ENCODE measurements around the gene MGRN1. TPM values are rescaled to one million over a fixed set of nuclear protein-coding genes. Genes with fewer than 3 reads are reported as not detected.

The MGRN1 gene
- total RNA-seq, 3 donors from 2014 or later (not counting 1 experiment from before 2014, with no cell fraction given): 102 to 106 (median 105) TPM

GRCh38 chr16:4636196-4636595 lies 11.6 kb downstream of the MGRN1 start:
- Mint-ChIP-seq H3K4me3 (no peak overlapping the region), H3K27me3 (ENCODE audit: low read depth in 2 of 2) (no peaks in the 10 kb centered on the region), H3K9me3 (no peaks in the 10 kb centered on the region), H3K36me3 (no peaks in the 10 kb centered on the region), H3K4me1 (peaks cover 24 to 34% of the 10 kb centered on the region in 2 donors), H3K27ac (no peak overlapping the region)
- Histone ChIP-seq H3K4me3 (ENCODE audit: low read length) (no peak overlapping the region), H3K36me3 (ENCODE audit: control insufficient read depth, insufficient read depth, low read length) (peaks cover 8% of the 10 kb centered on the region), H3K27me3 (ENCODE audit: control insufficient read depth, insufficient read depth, low read length) (no peaks in the 10 kb centered on the region), H3K4me1 (ENCODE audit: control insufficient read depth, insufficient read depth, low read length) (peaks cover 13% of the 10 kb centered on the region), H3K9me3 (ENCODE audit: control insufficient read depth, insufficient read depth, low read length) (no peaks in the 10 kb centered on the region), H3K27ac (ENCODE audit: low read length) (no peak overlapping the region)
- intact Hi-C loops (cut with micrococcal nuclease): no loop called here
- TF ChIP-seq, protein P1, sequence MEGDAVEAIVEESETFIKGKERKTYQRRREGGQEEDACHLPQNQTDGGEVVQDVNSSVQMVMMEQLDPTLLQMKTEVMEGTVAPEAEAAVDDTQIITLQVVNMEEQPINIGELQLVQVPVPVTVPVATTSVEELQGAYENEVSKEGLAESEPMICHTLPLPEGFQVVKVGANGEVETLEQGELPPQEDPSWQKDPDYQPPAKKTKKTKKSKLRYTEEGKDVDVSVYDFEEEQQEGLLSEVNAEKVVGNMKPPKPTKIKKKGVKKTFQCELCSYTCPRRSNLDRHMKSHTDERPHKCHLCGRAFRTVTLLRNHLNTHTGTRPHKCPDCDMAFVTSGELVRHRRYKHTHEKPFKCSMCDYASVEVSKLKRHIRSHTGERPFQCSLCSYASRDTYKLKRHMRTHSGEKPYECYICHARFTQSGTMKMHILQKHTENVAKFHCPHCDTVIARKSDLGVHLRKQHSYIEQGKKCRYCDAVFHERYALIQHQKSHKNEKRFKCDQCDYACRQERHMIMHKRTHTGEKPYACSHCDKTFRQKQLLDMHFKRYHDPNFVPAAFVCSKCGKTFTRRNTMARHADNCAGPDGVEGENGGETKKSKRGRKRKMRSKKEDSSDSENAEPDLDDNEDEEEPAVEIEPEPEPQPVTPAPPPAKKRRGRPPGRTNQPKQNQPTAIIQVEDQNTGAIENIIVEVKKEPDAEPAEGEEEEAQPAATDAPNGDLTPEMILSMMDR (IDR thresholded peaks at IDR 0.05): no peak
- no peak for DNase-seq
- no peak for ATAC-seq
- 97% methylated on average over 13 of the region's 13 CpGs for WGBS (ENCODE audit: insufficient coverage)

GRCh38 chr16:4637501-4638166 lies 13.0 kb downstream of the MGRN1 start:
- peak overlapping the region in 1 of 2 donors; percentile 26 for H3K27ac Mint-ChIP-seq
- WGBS (ENCODE audit: insufficient coverage): 96% methylated on average over 21 of the region's 21 CpGs
- H3K36me3 ChIP-seq (ENCODE audit: control insufficient read depth, insufficient read depth, low read length): peaks cover 8% of the 10 kb centered on the region

GRCh38 chr16:4639899-4640509 lies 15.4 kb downstream of the MGRN1 start:
- intact Hi-C loops (cut with micrococcal nuclease): no loop called here
- WGBS (ENCODE audit: insufficient coverage): 87% methylated on average over 27 of the region's 27 CpGs
- Histone ChIP-seq H3K4me1 (ENCODE audit: control insufficient read depth, insufficient read depth, low read length) (peaks cover 18% of the 10 kb centered on the region), H3K27me3 (ENCODE audit: control insufficient read depth, insufficient read depth, low read length) (no peaks in the 10 kb centered on the region), H3K9me3 (ENCODE audit: control insufficient read depth, insufficient read depth, low read length) (no peaks in the 10 kb centered on the region), H3K4me3 (ENCODE audit: low read length) (no peak overlapping the region), H3K27ac (ENCODE audit: low read length) (peak overlapping the region; percentile 17), H3K36me3 (ENCODE audit: control insufficient read depth, insufficient read depth, low read length) (peaks cover 2% of the 10 kb centered on the region)
- TF ChIP-seq, protein P1 (IDR thresholded peaks at IDR 0.05): no peak
- peak in 2 of 3 donors; percentile 29 to 37 for ATAC-seq
- Mint-ChIP-seq H3K4me1 (peaks cover 26 to 31% of the 10 kb centered on the region in 2 donors), H3K4me3 (no peak overlapping the region), H3K9me3 (no peaks in the 10 kb centered on the region), H3K36me3 (no peaks in the 10 kb centered on the region), H3K27ac (peak overlapping the region; percentile 71 to 81), H3K27me3 (ENCODE audit: low read depth in 2 of 2) (no peaks in the 10 kb centered on the region)
- DNase-seq: no peak

More at GRCh38 chr16:4637501-4638166, 13.0 kb downstream of the MGRN1 start:
- DNase-seq: no peak
- Mint-ChIP-seq H3K36me3 (no peaks in the 10 kb centered on the region), H3K27me3 (ENCODE audit: low read depth in 2 of 2) (no peaks in the 10 kb centered on the region), H3K4me1 (peaks cover 26 to 37% of the 10 kb centered on the region in 2 donors), H3K9me3 (no peaks in the 10 kb centered on the region), H3K4me3 (no peak overlapping the region)
- intact Hi-C loops (cut with micrococcal nuclease): no loop called here
- Histone ChIP-seq H3K4me3 (ENCODE audit: low read length) (no peak overlapping the region), H3K27me3 (ENCODE audit: control insufficient read depth, insufficient read depth, low read length) (no peaks in the 10 kb centered on the region), H3K27ac (ENCODE audit: low read length) (no peak overlapping the region), H3K9me3 (ENCODE audit: control insufficient read depth, insufficient read depth, low read length) (no peaks in the 10 kb centered on the region), H3K4me1 (ENCODE audit: control insufficient read depth, insufficient read depth, low read length) (peaks cover 18% of the 10 kb centered on the region)
- no peak for ATAC-seq
- TF ChIP-seq, protein P1 (IDR thresholded peaks at IDR 0.05): no peak
